GM12864 (cell line): ENCODE results near the gene GNAL.

Experiments
- DNase-seq: peaks from one replicate; pipeline ENCODE4 v3.0.0-alpha.2; 2011; ENCODE audit warnings: low read depth
- H3K4me3 ChIP-seq: 2 replicates; pipeline ENCODE4 v1.5.1; 2011; ENCODE audit warnings: mild to moderate bottlenecking, low read depth, low read length, control low read depth
- CTCF ChIP-seq: IDR thresholded peaks from 2 replicates; pipeline ENCODE4 v1.5.1; 2011; ENCODE audit warnings: low read depth, mild to moderate bottlenecking, moderate library complexity, low read length, control low read depth, inconsistent platforms; ENCODE audit errors: missing control alignments

The GNAL gene

GRCh38 chr18:11775436-11776174 lies 86.5 kb downstream of the GNAL start:
- H3K4me3 ChIP-seq, result no peak overlapping the region
- no peak for DNase-seq
- no peak for TF ChIP-seq CTCF

- no peak overlapping the region for H3K4me3 ChIP-seq
- no peak for TF ChIP-seq CTCF
Measured at GRCh38 chr18:11780042-11780441, 91.0 kb downstream of the GNAL start.

GRCh38 chr18:11783716-11784331 lies 94.8 kb downstream of the GNAL start:
- TF ChIP-seq CTCF, result no peak
- no peak for DNase-seq
- no peak overlapping the region for H3K4me3 ChIP-seq

More at GRCh38 chr18:11780042-11780441, 91.0 kb downstream of the GNAL start:
- DNase-seq, result no peak

- DNase-seq, result no peak
- no peak overlapping the region for H3K4me3 ChIP-seq
- no peak for TF ChIP-seq CTCF
Measured at GRCh38 chr18:11784674-11785304, 95.7 kb downstream of the GNAL start.

GRCh38 chr18:11785444-11786055 lies 96.5 kb downstream of the GNAL start:
- DNase-seq, result no peak
- no peak overlapping the region for H3K4me3 ChIP-seq
- TF ChIP-seq CTCF, result no peak

GRCh38 chr18:11789716-11790510 lies 100.8 kb downstream of the GNAL start:
- H3K4me3 ChIP-seq, result no peak overlapping the region
- TF ChIP-seq CTCF, result no peak
- DNase-seq, result no peak
